Stromal cell of bone marrow (primary cell): ENCODE data around the gene TRAPPC4.
"Not testable (repeated sequence)": the region's sequence is repeated elsewhere in the genome, so short reads cannot be mapped to it uniquely, and the experiment has no call there.

ENCODE experiments used
- DNase-seq: peaks from one replicate; pipeline ENCODE4 v3.0.0-alpha.2; 2012; ENCODE audit warnings: low read depth

TRAPPC4 gene

GRCh38 chr11:119018074-119018938 is at the start of gene TRAPPC4, which contains the start of gene RPS25:
Gene TRAPPC4 (plus strand): TSS chr11:119018766. CDS start chr11:119018796, 30 bp downstream.
Gene RPS25 (minus strand): TSS chr11:119018343. CDS start chr11:119018284, 59 bp downstream.
- DNase-seq: peak; percentile 93

- DNase-seq: not testable (repeated sequence)
Measured at GRCh38 chr11:118969508-118969907, 49.1 kb upstream of the TRAPPC4 start.

GRCh38 chr11:118971646-118972045 is 46.9 kb upstream of the TRAPPC4 start, which contains the start of gene FOXR1:
Gene FOXR1 (plus strand): TSS chr11:118971761. CDS start chr11:118971932, 171 bp downstream.
- DNase-seq: no peak

GRCh38 chr11:118973985-118974384 is 44.6 kb upstream of the TRAPPC4 start:
- no peak for DNase-seq

- DNase-seq: peak; percentile 82
Measured at GRCh38 chr11:118975771-118976709, 42.5 kb upstream of the TRAPPC4 start.

GRCh38 chr11:118979434-118979833 is 39.1 kb upstream of the TRAPPC4 start:
- DNase-seq: no peak

- DNase-seq: no peak
Measured at GRCh38 chr11:118980191-118980881, 38.2 kb upstream of the TRAPPC4 start.

GRCh38 chr11:118984337-118984736 is 34.2 kb upstream of the TRAPPC4 start:
- DNase-seq: not testable (repeated sequence)

- no peak for DNase-seq
Measured at GRCh38 chr11:118984825-118985224, 33.7 kb upstream of the TRAPPC4 start.

- no peak for DNase-seq
Measured at GRCh38 chr11:118988280-118988679, 30.3 kb upstream of the TRAPPC4 start.

- DNase-seq: not testable (repeated sequence)
Measured at GRCh38 chr11:118991486-118992038, 27.0 kb upstream of the TRAPPC4 start.

- peak; percentile 21 for DNase-seq
Measured at GRCh38 chr11:118996926-118997626, 21.5 kb upstream of the TRAPPC4 start.

GRCh38 chr11:118997627-118998387 is 20.8 kb upstream of the TRAPPC4 start, which contains the start of gene CENATAC:
Gene CENATAC (plus strand): TSS chr11:118998138. CDS start chr11:118998198, 60 bp downstream.
- DNase-seq: peak; percentile 84

- DNase-seq: no peak
Measured at GRCh38 chr11:118998388-118998717, 20.2 kb upstream of the TRAPPC4 start.

- no peak for DNase-seq
Measured at GRCh38 chr11:118998822-118999221, 19.7 kb upstream of the TRAPPC4 start.

- DNase-seq: no peak
Measured at GRCh38 chr11:119000906-119001305, 17.7 kb upstream of the TRAPPC4 start.

GRCh38 chr11:119006656-119007055 is 11.9 kb upstream of the TRAPPC4 start:
- no peak for DNase-seq

GRCh38 chr11:119011476-119012053 is 7.0 kb upstream of the TRAPPC4 start:
- DNase-seq: no peak

- no peak for DNase-seq
Measured at GRCh38 chr11:119012629-119013170, 5.9 kb upstream of the TRAPPC4 start.
